ENCODE results near the gene MGAT3.

- TF ChIP-seq CTCF (conservative IDR thresholded peaks at IDR 0.05 in 1 of 2, IDR thresholded peaks at IDR 0.05 in 1 of 2; ENCODE audit: extremely low read depth in 1 of 2, insufficient read depth in 1 of 2, low read depth in 1 of 2, low read length in 2 of 2) (no peak), EZH2 (IDR thresholded peaks at IDR 0.05; ENCODE audit: borderline replicate concordance, low read length) (no peak)
Measured at GRCh38 chr22:39512026-39512425, 55.2 kb downstream of the MGAT3 start.

Data from mammary epithelial cell (primary cell).